SIG-M5 (cell line): ENCODE data around the gene RPLP2.

Experiments used
- DNase-seq: peaks from one replicate; lab custom pipeline; 2025; lab: John Stamatoyannopoulos, UW

RPLP2 gene

DNA sequence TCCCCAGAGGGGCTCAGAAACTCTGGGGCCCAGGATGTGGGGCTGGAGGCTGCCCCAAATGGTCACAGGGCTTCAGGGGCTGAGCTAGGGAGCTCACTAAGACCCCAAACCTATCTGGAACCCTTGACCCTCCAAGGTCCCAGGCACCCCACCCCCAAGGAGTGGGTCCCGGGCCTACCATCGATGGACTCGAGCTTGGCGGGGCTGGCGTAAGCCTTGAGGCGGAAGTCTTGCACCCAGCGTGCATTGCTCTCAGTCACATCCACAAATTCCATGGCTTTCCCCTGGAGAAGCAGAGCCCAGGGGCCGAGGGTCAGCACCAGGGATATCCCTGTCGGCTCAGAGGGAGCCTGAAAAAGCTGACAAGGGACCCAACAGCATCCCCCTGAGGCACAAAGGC, 35.9 kb upstream of the RPLP2 start:
- no peak for DNase-seq

DNA sequence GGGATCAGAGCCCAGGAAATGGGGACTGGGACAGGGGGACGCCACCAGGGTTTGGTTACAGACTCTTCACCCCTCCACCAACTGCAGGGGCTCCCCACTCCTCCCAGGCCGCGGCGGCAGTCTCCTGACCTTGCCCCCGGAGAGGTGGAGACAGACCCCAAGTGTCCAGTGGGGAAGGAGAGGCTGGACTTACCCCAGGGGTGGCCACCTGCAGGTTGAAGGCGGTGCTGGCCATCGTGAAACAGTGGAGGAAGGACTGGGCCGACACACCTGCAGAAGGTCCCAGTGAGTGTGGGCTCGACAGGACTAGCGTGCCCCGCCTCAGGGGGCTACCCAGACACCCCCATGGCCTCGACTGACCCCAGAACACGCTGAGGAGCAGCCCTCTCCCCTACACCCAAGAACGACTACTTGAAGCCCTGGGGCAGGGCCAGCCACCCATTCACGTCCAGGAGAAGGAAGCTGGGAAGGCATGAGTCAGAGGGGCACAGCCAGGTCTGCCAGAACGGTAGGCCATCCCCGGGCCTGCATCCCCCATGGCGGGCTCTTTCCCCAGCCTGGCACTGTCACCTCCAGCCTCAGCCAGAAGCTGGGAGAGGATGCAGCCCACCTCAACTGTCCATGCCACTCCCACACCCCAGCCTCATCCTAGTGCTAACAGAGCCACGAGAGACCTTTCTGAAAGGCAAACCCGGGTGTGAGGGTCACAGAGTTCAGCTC, 34.7 kb upstream of the RPLP2 start:
- DNase-seq: no peak

DNA sequence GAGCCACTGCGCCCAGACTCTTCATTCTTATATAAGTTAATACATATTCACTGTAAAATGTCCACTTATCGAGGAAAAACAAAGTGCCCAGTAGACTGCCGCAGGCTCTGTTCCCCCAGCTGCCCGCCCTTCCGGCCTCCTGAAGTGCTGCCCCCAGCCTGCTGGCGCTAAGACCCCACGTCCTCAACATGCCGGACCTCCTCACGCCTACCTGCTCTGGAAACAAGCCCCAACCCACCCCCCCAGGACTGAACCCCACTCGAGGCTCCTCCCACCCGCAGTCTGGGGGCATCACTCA, 33.6 kb upstream of the RPLP2 start:
- DNase-seq: no peak

DNA sequence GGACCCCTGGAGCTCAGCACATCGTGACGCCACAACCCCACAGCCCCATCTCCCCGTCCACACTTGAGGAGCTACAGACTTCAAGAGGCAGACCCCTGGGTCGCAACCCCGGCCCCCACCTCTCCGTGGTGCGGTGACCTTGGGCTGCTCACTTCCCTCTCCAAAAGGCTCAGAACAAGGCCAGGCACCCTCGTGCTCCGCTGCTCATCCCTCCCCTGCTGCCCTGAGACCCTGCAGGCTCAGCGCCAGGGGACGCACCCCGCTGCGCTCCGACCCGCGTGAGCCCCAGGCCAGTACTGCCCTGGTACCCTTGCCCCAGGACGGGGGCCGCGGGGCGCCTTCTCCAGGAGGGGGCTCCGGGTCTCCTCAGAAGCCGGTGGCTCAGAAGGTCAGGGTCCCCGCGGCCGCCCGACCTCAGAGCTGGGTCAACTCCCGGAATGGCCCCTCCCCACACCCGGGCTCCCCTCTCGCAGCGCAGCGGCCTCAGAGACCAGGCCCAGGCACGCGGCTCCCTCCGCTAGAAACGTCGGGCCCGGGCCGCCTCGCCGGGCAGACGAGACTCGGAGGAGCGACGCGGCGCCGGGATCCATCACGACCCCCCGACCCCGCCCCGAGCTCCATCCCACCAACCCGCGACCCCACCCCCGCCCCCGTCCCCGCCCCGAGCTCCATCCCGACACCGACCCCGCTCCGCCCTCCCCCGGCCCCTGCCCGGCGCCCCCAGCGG, 33.0 kb upstream of the RPLP2 start:
- DNase-seq: no peak

DNA sequence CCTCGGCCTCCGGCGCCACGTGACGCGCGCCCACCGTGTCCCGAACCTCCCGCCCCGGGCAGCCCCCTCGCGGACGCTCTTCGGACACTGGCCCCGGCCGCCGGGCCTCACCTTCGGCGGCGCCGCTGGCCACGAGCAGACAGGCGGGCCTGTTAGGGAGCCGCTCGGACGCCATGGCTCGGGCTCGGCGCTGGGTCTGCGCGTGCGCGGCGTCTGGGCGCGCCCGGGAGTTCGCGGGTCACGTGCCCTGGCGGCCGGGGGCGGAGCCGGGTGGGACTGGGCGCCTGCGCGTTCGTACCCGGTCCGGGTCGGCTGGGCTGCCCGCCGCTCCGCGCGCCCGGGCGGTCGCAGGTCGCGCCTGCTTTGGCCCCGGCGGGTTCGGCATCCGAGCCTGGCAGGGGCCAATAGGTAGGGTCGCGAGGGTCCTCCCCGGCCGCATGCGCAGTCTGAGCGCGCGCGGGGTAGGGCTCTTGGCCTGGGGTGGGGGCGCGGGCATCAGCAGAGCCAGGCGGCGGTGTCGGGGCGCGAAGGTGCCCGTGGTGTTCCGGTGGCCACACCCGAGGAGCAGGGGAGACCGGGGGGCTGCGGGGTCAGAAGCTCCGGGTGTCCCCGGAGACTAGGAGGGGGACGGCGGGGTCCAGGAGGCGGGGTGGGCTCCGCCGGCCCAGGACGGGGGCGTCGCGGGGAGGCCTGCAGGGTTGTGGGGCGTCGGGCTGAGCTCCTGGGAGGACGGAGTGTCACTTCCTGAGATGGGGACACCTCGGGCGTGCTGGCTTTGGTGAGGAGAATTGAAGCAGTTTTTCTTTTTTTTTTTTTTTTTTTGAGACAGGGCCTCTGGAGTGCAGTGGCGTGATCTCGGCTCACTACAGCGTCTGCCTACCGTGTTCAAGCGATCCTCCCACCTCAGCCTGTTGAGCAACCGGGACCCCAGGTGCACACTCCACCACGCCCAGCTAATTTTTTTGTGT, 32.2 kb upstream of the RPLP2 start, which contains the start of gene GATD1:
GATD1 (minus strand) TSS at position 200 of the 968 bp plus-strand sequence; CDS start at position 175, 25 bp downstream.
- peak; percentile 10 for DNase-seq

DNA sequence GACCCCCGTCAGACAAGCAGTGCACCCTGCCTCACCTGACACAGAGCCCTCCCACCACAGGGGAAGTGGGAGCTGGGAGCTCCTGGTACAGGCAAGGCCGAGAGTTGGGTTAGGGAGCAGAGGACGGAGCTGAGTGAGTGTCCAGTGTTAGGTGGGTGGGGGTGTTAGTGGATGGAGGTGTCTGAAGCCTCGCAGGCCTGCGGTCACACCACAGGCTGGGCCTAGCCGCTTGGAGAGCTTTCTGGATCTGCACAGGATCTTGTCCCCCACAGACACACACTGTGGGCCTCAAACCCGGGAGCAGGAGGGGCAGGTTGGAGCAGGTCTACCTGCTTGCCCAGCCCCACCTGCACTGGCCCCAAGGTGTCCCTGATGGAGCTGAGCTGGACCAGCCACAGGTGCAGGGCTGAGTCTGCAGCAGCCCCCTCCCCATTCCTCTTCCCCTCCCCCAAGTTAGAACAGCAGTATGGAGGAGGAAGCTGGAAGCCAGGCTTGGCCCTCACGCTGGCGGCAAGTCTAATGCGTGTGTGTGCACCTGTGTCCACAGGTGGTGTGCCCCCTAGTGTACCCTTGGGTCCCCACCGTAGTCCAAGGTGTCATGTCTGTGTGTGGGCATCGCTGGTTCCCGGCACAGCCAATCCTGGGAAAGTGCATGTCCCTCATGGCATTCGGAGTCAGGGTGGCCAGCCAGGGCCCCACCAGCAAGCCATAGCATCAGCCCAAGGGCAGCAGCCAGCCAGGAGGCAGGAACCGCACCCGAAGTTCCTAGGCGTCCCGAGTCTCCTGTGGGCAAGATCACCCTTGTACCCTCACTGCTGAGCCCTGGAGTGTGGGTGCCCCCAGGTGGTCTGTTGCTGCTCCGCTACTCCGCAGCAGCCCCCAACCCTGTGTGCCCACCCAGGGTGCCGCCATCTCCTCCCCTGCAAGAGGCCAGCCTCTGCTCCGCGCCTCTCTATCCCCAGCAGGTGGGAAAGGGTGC, 30.5 kb upstream of the RPLP2 start:
- no peak for DNase-seq

DNA sequence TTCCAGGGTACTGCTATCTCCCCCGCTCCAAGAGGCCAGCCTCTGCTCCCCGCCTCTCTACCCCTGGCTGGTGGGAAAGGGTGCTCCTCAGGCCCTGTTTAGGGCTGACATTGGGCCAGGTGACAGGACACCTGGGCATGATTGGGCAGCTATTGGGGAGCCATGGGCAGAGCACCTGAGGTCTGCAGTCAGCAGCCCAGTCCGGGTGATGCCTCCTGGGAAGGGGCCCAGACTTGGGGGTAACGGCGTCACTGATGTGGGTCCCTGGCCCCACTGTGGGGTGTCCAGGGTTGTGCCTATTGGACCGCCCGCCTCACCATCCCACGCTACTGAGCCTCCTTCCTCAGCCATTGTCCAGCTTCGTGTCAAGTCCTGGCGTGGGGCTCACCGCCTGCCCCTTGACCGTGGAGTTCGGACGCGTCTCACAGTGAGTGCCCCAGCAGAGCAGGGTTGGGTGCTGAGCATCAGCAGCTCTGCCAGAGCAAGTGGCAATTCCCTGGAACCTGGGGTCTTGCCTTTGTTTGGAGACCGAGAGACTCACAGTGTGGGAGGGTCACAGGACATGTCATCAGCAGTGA, 29.7 kb upstream of the RPLP2 start:
- no peak for DNase-seq

DNA sequence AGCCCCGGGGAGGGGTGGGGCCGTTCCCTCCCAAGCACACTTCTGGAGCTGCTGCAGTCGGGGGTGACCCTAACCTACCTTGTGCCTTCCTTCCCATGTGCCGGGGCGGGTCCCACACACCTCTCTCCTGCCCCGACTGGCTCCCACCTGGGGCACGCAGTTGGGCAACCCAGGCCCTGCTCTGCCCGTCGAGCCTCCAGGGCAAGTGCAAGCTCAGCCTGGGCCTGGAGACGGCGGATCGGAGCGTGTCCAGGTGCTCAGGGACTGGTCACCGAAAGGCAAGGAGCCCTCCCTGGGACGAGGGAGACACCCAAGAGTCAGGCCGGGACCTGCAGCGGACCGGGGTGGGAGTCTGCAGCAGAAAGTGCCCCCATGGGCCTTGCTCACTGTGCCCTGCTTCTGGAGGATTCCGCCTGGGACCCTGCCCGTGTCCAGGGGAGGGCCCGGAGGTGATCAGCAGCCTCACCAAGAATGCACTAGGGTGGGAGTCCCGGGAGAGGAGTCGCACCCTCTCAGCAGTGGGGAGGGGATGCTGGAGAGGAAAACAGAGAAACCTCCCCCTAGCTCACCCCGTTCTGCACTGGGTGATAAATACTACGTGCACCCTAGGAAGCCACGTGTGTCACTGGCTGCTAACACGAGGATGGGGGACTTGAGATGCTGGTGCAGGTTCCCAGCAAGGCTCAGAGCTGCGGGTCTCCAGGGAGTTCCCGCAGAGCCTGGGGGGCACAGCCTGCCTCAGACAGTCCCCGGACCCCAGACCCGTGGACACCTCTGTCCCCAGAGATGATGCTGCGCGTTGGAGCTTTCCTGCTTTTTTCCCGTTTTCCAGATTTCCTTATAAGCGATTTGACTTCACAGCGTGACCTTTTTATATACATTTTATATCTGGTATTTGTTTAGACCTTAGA, 27.2 kb upstream of the RPLP2 start:
- DNase-seq: no peak

DNA sequence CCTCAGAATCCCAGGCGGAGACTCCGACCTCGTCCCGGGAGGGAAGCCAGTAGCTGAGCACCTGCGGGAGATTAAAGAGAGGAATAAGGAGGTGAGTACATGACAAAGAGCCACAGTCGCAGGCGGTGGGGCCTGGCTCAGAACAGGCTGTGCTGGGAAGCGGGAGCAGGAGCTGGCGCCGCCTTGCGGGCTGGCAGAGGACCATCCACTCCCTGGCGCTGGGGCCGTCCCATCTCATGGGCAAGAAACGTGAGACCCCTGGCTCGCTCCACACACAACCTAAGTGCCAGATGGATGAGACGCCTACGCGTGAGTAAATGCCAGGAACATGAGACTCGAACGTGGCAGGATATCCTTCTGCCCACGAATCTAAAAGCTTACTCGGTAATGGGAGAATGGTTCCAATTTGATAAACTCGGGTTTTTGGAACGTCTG, 26.2 kb upstream of the RPLP2 start:
- no peak for DNase-seq

DNA sequence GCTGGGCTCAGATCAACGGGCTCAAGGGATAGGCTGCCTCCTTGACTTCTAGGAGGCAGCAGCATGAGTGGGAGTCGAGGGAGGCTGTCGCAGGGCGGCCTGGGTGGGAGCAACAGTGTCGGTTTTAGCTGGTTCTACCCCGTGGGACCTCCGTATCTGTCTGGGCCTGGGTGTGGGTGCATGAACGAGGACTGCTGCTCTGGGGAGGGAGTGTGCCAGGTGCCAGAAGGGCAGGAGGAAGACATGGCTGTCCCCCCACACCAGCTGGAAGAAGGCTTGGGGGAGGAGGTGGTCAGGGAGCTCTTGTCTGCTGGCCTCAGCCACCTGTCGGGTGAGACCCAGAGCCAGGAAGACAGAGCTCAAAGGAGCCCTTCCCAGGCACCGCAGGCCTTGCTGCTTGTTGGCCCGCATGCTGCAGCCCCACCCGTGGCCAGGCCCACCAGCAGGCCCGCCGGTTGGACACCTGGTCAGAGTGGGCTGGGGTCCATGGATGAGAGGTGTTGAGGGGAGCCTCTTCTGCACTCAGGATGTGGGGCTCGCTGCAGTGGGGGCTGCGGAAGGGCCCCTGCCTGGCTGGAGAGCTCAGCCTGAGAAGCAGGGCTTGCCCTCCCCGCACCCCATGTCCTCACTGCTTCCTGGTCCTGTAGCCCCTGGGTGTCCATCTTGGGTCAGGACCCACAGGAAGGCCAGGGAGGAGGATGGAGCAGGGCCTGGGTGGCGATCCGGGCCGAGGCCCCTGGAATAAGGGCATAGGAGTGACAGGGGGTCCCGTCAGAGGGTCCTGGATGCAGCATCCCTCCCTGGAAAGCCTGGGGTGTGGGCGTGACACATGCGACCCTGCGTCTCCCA, 23.3 kb upstream of the RPLP2 start:
- DNase-seq: no peak

DNA sequence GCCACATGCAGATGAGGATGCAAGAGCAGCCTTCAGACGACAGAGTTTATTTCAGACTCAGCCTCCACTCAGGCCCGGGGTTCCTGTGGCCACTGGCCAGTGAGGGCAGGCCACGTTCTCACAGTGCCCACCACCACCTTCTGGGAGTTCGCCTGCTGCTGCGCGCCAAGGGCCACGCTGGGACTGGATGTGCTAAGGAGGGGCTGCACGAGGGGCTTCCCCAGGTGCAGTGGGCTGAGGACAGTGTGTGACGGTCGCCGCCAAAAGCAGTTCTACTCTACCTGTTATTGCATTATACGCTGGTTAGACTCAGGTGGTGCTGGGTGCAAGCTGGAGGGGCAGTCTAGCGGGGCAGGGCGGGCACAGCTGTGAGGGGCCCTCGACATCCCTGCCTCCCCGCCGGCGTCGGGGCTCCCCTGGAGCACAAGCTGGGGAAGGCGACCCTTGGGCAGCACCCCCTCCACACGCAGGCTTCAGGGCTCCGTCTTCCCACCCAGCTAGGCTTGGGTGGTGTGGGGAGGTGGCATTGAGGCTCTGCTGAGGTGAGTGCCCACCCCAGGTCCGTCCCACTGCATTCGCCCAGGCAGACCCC, 22.6 kb upstream of the RPLP2 start:
- DNase-seq: no peak

DNA sequence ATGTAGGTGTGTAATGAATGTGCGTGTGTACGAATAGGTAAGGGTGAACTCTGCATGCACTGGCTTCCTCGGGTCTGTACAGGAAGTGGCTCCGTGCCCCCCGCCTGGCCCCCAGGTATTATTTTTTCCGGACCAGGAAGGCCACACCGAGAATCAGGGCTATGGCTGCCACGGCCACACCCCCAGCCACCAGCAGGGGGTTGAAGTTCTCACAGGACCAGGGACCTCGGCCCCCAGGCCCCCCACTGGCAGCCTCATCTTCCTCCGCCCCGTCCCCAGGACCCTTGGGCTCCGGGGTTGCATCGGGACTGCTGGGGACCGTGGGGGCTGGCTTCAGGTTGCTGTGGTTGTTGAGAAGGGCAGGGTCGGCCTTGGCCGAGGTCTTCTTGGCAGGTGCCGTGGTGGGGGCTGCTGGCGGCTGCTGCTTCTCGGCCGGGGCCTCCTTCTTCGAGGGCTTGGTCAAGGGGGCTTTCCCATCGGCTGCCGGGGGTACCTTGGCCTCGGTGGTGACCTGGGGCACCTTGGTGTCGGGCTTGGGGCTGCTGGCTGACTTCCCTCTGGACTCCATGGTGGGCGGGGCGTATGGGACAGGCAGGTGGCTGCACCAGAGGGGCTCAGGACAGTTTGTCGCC, 21.6 kb upstream of the RPLP2 start:
- no peak for DNase-seq

DNA sequence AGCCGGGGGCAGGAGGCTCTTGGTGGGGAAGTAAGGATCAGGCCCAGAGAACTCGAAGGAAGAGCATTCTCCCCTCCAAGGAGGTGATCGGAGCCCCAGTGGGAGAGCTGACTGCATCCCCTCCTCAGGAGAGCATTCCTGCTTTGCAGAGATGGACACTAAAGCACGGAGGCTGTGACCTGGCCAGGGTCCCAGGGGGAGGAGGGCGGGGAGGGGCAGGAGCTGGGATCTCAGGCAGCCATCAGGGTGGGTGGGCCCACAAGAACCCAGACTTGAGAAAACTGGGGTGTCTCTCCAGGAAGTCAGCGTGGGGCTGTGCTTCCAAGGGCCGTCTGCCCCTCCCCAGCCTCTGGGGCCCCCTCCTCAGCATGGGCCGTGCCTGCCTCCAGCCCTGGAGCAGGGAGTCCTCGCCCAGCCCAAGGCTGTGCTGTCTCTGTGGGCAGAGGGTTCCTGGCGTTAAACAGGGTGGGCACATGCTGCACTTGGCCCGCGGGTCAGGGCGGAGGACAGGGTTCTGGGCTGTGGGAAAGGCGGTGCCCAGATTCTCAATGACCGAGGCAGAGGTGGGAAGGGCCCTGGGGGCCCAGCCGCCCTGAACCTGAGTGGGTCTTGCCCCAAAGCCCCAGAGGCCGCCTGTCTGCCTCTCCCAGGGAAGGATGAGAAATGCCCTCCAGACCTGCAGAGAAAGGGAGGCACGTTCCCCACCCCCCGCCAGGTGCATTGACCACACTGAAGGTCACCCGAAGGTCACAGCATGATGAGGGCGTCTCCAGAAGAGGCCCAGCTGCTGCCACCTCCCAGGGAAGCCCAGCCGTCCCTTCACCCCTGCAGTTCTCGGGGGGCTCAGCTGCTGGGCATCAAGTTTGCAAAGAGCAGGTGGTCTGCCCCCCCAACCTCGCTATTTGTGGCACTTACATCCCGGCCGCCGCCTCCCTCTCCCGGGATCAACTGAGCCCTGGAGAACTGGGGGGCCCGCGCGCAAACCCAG, 20.5 kb upstream of the RPLP2 start:
- no peak for DNase-seq

DNA sequence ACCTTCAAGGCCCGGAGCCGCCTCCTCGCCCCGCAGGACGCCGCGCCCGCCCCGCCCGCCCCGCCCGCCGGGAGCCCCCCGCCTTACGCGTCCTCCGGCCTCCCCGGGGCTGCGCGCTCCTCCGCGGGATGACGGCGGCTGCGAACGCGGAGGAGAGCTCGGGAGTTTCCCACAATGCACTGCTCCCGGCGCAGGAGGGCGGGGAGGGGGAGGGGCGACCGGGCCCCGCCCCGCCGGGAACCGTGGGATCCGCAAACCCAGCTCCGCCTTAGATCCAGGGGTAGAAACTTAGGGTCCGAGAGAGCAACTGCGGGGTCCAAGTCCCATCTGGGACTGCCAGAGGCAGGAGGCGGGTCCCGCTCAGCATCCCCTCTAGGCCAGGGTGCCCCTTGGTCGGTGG, 19.8 kb upstream of the RPLP2 start, which contains the start of gene CEND1:
CEND1 (minus strand) TSS at position 148 of the 400 bp plus-strand sequence. CDS start 1,514 bp downstream, outside the sequence.
- DNase-seq: no peak

DNA sequence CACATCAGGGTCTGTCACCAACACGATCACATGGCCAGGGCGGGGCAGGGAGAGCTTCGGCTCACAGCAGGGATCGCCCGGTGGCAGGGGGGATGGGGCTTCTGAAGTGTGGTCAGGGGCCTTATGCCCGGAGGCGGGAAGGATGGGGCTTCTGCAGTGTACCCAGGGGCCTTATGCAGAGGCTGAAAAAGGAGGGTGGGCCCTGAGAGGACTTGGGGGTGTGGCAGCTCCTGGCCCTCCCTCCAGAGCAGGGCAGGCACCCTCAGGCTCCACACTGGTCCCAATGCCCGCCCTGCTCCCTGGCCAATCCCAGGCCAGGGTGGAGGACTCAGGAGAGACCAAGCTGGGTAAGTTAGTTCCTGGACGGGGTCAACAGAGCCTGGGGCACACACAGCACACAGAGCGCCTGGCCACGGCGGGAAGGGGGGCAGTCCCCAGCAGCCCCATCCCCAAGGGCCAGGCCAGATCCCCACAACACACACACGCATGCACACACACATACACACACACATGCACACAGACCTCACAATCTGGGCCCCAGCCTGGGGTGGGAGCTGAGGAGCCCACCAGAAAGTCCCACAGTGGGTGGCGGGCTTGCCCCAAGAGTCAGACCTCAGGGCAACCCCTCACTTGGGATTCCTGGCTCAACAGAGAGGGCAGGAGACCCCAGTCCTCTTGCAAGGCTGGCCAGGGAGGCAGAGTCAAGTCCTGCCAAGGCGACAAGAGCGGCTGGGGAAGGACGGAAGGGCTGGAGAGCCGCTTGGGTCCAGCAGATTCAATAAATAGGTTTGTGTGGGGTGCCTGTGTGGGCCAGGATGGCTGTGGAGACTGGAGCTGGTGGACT, 18.8 kb upstream of the RPLP2 start:
- DNase-seq: no peak
